Forelimb muscle (tissue), 1 donor: Measurements from ENCODE around the gene DCP1A. TPM values are rescaled to one million over a fixed set of nuclear protein-coding genes. Genes with fewer than 3 reads are reported as not detected.
"Not testable (repeated sequence)": the region's sequence is repeated elsewhere in the genome, so short reads cannot be mapped to it uniquely, and the experiment has no call there.

Experiments used
- DNase-seq: peaks from one replicate; pipeline ENCODE4 v3.0.0-alpha.2; 2013; ENCODE audit warnings: low read depth
- polyA plus RNA-seq: library from polyadenylated mRNA; unstranded; fragments of 120-200 nt; gene quantifications from one replicate; pipeline ENCODE4 v1.2.1, GENCODE V29; 2013; ENCODE audit not compliant: insufficient read length

Gene DCP1A
- polyA plus RNA-seq = 21.3 TPM

DNA sequence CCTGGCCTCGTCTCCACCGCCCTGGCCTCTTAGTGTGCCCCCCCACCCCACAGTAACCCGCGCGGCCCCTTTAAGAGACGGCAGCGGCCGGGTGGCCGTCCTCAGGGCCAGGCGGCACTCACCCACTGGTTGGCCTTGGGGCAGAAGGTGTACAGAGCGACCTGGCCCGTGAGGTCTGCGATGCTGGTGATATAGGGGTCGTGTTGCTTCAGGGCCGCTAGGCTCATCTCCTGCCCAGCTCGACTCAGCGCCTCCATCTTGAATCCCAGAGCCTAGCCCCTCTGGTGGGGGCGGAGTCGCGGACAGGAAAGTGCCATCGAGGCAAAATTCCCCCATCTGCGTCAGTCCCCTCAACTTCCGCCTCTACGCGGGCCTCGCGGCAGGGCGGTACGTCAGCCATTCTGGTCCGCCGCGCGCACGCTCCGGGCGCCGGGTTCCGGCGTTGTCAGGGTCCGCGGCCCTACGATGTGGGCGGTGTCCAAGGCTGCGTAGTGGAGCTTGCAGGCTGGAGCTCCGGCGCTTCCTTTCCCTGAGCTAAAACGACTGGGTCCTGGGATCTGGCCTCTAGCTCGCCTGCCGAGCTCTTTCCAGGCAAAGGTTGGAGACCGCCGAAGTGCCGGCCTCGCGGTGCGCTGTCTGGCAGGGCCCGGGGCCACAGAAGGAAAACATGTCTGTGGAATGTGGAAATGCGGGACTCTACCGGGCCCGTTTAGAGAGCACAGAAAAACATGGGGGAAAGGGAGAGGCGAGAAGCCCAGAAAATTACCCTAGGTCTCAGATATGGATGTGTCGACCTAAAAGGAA lies at the start of gene DCP1A:
DCP1A (minus strand) TSS at position 283 of the 804 bp plus-strand sequence; CDS start at position 257, 26 bp downstream.
- peak; percentile 95 for DNase-seq

DNA sequence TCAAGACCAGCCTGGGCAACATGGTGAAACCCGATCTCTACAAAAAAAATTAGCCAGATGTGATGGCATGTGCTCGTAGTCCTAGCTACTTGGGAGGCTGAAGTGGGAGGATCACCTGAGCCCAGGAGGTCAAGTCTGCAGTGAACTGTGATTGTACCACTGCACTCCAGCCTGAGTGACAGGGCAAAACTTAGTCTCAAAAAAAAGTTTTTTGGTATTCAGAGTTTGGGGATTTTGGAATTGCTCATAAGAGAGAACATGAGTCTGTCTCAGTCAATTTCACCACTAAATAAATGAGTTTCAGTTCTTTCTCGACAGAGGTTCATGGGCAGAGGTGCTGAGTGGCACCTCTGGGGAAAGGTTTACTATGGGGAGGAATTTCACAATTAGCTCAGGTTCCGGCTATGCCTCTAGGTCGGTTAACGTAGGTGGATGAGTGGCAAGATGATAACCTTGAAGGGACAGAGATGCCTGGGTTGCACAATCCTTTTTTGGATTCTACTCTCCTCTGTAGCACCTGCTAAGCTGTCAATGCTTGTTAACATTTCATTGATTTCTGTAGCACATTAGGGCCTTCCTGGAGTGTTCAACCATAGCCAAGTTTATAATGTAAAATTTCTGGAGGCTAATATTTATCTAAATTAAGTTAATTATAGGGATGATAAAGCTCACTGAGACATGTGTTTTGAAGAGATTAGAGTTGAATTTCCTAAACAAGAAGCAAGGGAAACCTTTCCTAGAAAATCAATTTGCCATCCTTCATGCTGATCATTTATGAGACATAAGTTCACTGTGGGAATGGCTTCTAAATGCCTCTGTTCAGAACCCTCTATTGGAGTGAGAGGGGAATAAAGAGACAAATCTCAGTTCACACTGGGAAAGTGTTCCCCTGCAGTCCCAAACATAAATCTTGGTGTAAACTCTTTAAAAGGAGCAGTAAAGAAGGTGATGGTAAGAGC lies 37.4 kb upstream of the DCP1A start:
- DNase-seq = no peak

- no peak for DNase-seq
These were observed 34.8 kb upstream of the DCP1A start for GRCh38 chr3:53382106-53382505.

DNA sequence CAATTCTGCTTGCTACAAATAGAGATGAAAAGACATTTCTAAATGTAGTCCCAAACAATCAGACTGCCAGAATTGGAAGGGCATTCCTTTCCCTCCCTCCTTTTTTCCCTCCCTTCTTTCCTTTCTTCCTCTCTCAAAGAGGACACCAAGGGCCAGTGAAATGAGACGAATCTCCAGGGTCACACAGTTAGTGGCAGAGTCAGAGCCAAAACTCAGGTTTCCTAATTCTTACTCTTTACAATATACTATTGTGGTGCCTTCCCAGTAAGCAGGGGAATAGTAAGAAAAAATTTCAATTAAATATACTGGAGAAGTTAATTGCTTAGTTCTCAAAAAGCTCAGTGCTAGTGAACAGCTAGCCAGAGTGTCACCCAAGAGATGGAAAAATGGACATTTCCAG lies 33.0 kb upstream of the DCP1A start:
- DNase-seq = no peak

GRCh38 chr3:53379898-53380297 lies 32.6 kb upstream of the DCP1A start:
- DNase-seq = no peak

GRCh38 chr3:53377794-53378193 lies 30.5 kb upstream of the DCP1A start:
- no peak for DNase-seq

GRCh38 chr3:53376679-53377078 lies 29.3 kb upstream of the DCP1A start:
- no peak for DNase-seq

- peak; percentile 8 for DNase-seq
These were observed 27.7 kb upstream of the DCP1A start for GRCh38 chr3:53375019-53375418.

- not testable (repeated sequence) for DNase-seq
These were observed 23.4 kb upstream of the DCP1A start for GRCh38 chr3:53370719-53371118.

DNA sequence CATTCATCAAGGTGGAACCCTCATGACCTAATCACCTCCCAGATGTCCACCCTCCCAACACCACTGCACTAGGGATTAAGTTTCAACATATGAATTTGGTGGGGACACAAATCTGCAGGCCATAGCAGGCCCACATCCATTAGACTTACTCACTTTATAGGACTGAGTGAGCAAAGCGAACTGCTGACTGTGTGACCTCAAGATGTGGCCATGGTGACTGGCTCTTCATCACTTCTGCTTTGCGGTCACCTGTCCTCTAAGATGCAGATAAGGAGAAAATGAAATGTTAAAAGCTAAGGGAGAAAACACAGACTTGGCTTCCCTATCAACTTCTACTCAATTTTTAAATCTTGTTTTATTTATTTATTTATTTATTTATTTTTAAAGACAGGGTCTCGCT lies 14.5 kb upstream of the DCP1A start:
- DNase-seq = no peak

GRCh38 chr3:53357458-53357857 lies 10.1 kb upstream of the DCP1A start:
- DNase-seq = no peak

DNA sequence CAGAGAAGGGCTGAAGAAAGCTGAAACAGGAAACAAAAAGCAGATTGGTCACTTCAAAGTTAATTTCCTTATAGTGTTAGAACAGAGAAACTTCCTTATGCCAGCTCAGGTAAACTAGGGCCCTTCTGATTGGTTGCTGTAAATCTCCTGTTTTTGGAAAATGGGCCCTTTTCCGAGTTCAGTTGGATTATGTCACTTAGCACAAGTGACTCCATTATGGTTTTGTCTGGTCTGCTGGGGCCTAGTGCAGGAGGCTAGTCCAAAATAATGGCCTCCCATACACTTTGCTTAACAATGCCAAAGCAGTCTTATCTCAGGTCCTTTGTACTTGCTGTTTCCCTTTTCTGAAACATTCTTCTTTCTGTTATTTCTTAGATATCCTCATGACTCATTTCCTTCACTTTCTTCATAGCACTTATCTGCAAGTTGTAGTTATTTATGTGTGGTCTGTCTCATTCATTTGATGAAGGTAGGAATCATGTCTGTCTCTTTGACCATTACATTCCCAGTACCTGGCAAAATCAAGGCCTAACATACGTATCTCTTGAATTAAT lies 7.7 kb upstream of the DCP1A start:
- no peak for DNase-seq

- no peak for DNase-seq
These were observed 5.9 kb upstream of the DCP1A start for GRCh38 chr3:53353202-53353601.

DNA sequence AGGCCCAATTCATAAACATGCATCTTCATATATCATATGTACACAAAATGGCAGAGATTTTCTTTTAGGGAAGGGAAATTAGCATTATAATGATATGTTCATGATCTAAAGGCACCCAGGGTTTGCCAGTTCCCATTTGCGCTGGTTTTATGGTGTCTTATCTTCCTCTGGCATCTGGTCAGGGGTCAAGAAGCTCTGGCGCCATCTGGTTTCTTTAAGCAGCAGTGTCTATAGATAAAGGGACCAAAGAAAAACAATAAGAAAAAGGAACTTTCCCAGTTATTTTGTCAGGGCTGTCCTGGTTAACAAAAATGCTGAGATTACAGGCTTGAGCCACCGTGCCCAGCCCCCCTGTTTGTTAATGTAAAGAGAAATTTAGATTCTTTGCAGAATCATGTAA lies 3.3 kb upstream of the DCP1A start:
- no peak for DNase-seq

- not testable (repeated sequence) for DNase-seq
These were observed 775 bp upstream of the DCP1A start for GRCh38 chr3:53348118-53348517.

DNA sequence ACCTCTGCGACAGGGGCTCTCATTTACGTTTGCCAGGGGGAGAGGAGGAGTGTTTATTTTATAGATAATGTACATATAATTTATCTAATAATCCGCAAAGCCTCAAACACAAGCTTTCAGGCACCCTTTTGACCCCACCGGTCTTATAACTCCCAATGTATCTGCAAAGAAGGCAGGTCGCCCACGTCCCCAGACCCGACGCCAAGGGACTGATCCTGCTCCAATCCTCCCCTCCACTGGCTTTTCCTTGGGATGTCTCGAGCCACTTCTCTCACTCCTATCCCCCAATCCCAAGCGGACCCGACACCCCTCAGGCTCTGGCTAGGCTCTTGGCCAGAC lies 452 bp downstream of the DCP1A start:
- DNase-seq = no peak

DNA sequence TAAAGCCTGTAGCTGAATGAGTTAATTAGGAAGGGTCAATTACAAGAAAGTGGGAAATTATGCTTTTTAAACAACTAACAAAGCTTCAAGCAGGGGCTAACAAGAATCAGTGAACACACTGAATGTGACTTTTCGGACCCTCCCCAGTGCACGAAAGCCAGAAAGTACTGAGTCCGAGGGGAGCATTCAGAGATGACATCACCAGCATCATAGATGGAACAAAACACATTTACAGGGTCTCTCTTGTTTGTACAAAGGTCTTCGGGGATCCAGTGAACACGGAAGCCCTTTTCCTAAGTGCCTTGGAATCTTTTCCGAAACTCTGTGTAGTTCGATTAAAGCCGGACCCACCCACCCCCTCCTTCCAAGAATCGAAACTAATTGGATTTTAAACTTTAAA lies 829 bp downstream of the DCP1A start:
- DNase-seq = peak; percentile 16

- no peak for DNase-seq
These were observed 5.0 kb downstream of the DCP1A start for GRCh38 chr3:53342353-53342752.

GRCh38 chr3:53337167-53337940 lies 10.0 kb downstream of the DCP1A start:
- no peak for DNase-seq

DNA sequence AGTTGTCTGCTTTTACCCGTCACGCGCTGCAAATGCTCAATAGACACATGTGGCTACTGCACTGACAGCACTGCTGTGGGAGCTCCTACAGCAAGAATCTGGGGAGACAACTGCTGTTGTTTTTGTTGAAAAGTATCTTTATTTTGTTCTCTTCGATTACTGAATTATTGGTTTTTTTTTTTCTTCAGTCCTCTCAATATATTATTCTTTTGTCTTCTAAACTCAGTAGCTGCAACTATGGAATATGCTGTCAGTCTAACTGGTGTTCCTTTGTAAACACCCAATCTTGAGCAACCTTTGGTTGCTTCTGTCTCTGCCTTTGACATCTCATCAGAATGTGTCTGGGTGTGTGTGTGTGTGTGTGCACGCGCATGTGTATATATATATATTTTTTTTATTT lies 12.6 kb downstream of the DCP1A start:
- DNase-seq = no peak

- DNase-seq = no peak
These were observed 15.5 kb downstream of the DCP1A start for GRCh38 chr3:53331871-53332270.

DNA sequence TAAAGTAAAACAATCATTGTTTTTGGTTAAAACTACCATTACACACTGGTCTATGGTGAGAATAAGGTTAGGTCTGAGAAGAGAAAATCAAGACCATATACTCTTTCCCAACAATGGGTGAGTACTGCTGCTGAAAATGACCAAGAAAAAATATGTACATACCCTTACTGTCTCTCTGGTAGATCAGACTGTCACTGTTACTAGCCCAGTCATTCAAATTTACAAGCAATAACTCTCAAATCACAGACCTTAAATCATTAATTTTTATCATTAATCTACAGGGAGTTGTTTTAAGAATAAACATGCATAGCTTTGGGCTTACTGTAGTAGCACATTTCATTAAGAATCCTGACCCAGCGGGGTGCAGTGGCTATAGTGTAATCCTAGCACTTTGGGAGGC lies 17.4 kb downstream of the DCP1A start:
- DNase-seq = no peak
